ENCODE data around the gene STX1B.

Gene STX1B

DNA sequence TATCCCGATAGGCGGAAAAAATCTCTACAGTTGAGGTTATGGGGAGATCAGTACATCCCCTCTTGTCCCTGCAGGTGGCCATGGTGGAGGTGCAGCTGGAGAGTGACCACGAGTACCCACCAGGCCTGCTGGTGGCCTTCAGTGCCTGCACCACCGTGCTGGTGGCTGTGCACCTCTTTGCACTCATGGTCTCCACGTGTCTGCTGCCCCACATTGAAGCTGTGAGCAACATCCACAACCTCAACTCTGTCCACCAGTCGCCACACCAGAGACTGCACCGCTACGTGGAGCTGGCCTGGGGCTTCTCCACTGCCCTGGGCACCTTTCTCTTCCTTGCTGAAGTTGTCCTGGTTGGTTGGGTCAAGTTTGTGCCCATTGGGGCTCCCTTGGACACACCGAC, 57.3 kb downstream of the STX1B start:
- no peak for DNase-seq
- no peak for TF ChIP-seq GATA1 (IDR thresholded peaks at IDR 0.05; ENCODE audit: low read depth, low read length)
- no peak for TF ChIP-seq POLR2A (IDR thresholded peaks at IDR 0.05; ENCODE audit: low read length)

DNA sequence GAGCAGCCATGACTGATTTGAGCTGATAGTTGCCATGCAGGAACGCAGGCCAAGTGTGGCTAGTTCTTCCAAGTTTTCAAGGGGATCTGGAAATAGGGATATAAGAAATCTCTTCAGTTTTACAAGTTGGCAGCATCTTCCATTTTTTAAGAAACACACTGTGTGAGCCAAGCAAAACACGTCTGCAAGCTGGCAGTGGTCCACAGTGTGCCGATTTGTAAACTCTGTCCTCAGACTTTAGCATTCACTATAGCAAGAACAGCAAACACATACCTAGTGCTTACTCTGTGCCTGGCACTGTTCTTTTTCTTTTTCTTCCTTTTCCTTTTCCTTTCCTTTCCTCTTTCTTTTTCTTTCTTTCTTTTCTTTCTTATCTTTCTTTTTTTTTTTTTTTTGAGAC, 58.7 kb downstream of the STX1B start:
- no peak for TF ChIP-seq POLR2A (IDR thresholded peaks at IDR 0.05; ENCODE audit: low read length)
- no peak for TF ChIP-seq GATA1 (IDR thresholded peaks at IDR 0.05; ENCODE audit: low read depth, low read length)
- DNase-seq = no peak

DNA sequence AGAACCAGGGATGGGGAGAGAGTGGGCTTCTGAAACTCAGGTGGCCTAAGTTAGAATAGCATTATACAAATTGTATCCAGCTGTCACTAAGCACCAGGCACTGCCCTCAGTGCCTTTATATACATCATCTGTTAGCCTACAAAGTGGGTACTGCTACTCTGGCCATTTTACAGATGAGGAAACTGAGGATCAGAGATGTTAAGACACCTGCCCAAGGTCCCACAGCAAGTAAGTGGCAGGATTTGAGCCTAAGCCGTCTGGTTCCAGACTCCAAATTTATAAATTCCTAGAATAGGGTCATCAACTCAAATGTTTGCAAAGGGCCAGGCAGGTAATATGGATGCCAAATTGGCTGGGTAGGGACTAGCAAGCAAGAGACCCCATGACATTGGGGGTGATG, 59.2 kb downstream of the STX1B start:
- TF ChIP-seq GATA1 (IDR thresholded peaks at IDR 0.05; ENCODE audit: low read depth, low read length) = no peak
- no peak for TF ChIP-seq POLR2A (IDR thresholded peaks at IDR 0.05; ENCODE audit: low read length)
- no peak for DNase-seq

DNA sequence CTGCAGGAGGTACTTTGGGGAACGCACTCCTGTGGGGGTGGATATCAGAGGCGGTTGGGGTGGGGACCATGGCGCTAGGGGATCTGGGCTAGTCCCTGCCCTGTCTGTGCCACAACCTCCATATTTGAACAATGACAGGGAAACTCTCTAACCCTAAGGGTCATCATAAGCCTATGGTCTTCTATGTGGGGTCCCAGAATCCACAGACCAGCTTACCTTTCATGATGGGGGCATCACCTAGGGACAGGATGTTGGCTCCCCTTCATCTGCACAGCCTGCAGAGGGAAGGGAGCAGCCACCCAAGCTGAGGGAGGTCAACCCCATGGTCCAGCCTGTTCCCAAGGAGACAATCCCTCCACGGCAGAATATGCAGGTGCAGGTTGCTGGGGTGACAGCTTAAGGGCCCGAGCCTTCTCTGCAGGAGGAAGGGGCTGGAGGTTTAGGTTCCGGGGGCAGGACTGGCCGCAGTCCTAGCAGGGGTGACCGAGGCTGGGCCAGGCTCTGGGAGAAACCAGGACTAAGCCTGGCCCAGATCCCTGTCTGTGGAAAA, 59.8 kb downstream of the STX1B start:
- no peak for TF ChIP-seq POLR2A (IDR thresholded peaks at IDR 0.05; ENCODE audit: low read length)
- no peak for TF ChIP-seq GATA1 (IDR thresholded peaks at IDR 0.05; ENCODE audit: low read depth, low read length)
- no peak for DNase-seq

DNA sequence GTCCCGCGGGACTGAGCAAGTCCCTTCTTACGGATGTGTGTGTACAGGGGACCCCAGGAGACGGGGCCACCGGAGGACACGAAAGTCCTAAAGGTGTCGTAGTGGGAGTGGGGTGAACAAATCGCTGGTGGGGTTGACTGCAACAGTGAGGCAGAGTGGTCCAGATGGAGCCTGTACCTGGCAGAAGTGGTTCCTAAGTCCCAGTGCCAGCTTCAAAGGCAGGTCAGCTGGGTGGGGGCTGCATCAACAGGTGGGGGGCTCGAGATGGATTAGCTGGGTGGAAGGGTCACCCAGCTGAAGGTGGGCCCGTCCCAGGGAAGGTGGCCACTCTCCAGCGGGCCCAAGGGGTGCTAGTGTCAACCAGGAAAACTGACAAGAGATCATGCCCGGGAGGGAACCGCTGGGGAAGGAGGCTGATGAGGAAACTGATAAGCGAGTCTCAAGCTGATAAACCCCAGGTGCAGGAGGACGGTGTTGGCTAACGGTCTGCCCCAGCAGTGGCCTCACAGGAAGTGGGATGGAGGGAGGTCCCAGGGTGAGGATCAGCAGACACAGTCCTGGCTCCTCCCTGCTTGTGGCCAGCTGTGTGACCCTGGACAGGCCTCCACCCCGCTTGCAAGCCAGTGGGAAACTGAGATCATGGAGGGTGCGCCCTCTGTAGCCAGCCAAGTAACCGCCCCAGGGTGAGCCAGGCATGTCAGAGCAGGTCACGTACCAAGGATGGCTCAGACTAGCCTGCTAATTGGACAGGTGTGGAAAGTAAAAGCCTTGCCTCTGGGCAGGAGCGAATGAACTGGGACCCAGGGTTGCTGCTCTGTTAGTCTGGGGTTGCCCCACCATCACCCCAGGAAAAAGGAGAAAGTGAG, 60.6 kb downstream of the STX1B start:
- TF ChIP-seq POLR2A (IDR thresholded peaks at IDR 0.05; ENCODE audit: low read length) (peak; percentile 99), GATA1 (IDR thresholded peaks at IDR 0.05; ENCODE audit: low read depth, low read length) (no peak)
- peak; percentile 92 to 93 for DNase-seq

DNA sequence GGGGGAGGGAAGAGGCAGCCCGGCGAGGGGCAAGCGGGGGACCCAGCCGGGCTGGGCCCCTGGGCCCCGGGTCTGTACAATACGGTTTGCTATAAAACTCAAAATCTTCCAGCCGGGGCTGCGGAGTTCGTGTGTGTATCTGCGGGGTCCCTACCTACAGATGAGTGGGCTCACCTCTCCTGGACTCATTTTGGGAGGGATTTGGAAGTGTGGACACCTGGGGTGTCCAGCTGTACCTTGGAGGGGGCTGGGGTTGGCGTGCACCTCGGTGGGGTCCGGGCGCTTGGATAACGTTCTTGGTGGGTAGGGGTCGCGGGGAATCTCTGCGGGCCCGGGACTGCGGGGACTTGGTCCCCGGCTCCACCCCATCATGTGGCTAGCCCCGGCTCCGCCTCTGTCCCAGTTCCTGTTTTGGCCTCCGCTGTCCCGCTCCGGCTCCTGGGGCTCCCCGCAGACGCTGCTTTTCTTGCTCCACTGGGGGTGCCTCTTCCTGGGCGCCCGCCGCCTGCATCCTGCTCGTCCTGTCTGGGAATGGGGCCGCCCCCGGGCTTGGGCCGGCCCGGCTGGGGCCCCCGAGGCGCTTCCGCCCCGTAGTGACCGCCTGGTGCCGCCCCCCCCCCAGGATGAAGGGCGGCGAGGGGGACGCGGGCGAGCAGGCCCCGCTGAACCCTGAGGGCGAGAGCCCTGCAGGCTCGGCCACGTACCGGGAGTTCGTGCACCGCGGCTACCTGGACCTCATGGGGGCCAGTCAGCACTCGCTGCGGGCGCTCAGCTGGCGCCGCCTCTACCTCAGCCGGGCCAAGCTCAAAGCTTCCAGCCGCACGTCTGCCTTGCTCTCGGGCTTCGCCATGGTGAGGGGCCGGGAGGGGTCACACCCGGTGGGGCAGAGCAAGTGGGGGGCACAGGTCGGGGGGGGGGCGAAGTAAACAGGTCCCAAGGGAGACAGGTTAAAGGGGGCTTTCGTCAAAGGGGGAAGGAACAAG, 61.5 kb downstream of the STX1B start, which contains the start of gene ORAI3:
Gene ORAI3 (plus strand): TSS at position 402 of the 983 bp plus-strand sequence. CDS start 222 bp downstream, at position 624.
- DNase-seq = peak in 1 of 2 experiments; percentile 70
- TF ChIP-seq POLR2A (IDR thresholded peaks at IDR 0.05; ENCODE audit: low read length) (peak; percentile 52), GATA1 (IDR thresholded peaks at IDR 0.05; ENCODE audit: low read depth, low read length) (no peak)

DNA sequence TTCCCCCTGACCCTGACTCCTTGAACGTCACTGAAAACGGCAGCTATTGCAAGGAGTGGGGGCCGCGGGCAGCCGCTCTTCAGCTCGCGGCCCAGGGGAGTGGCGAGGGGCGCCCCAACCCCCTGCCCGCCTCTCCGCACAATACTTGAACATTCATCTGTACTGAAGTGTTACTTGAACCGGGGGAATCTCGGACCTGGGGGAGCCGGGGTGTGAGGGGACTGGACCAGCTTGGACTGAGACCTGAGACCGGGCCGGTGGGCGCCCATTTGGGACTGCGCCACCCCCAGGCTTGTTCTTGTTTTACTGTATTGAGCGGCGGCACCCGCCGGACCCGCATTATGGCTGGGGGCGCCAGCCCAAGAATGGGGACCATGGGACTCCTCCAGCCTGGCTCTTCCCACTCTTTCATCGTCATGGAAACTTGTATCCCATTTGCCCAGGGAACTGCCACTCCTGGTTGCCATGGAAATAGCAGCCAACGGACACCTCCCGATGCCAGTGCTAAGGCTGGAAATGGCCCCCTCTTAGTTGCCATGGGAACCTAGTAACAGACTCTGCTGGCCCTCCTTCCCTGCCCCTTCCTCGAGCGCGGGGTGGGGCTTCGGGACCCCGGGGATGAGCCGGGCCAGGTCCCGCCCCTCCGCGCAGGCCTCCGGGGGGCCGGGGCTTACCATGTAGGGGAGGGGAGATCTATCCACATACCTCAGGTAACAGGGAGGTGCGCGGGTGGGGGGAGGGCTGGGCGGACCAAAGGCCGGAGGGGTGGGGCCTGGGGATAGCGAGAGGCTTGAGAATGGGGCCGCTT, 62.4 kb downstream of the STX1B start:
- TF ChIP-seq GATA1 (IDR thresholded peaks at IDR 0.05; ENCODE audit: low read depth, low read length) = no peak
- TF ChIP-seq POLR2A (IDR thresholded peaks at IDR 0.05; ENCODE audit: low read length) = no peak
- DNase-seq = peak; percentile 63 to 73

DNA sequence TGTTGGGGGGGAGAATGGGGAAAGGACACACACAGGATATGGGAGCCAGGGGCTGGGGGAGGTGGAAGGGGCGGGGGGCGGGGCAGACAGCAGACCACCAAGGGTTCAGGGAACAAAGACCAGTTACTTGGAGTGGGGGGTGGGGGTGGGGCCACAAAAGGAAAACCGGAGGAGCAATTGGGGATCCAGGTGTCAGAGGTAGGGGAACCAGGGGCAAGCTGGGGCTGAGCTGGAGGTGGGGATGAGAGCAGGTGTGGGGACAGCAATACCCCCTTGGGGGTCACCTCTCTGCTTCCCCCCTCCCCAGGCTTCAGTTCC, 62.9 kb downstream of the STX1B start:
- no peak for DNase-seq
- TF ChIP-seq GATA1 (IDR thresholded peaks at IDR 0.05; ENCODE audit: low read depth, low read length) (no peak), POLR2A (IDR thresholded peaks at IDR 0.05; ENCODE audit: low read length) (no peak)

DNA sequence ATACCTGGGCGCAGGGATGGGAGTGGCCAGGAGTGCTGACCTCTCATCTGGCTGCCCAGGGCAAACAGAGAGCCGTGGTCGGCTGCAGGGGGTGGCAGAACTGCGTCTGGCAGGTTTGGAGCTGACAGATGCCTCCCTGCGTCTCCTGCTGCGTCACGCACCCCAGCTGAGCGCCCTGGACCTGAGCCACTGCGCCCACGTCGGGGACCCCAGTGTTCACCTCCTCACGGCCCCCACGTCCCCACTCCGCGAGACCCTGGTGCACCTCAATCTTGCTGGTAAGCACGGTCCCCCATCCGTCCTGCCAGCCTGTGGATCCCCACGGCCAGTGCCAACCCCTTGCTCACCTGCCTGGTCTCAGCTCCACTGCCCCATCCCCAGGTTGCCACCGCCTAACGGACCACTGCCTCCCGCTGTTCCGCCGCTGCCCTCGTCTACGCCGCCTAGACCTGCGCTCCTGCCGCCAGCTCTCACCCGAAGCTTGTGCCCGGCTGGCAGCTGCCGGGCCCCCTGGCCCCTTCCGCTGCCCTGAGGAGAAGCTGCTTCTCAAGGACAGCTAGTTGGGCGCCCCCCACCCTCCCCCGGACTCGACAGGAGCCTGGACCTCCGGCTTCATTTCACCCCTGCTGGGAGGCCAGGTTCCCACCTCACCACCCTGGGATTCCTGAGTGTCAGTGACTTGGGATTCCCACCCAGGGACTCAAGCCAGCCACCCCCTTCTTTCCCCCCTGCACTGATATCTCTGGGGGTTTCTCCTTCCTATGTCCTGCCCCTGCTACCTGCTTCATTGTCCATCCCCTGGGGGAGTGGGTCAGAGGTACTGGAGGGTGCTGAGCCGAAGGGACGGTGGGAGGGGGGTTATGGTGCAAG, 63.5 kb downstream of the STX1B start:
- no peak for DNase-seq
- TF ChIP-seq GATA1 (IDR thresholded peaks at IDR 0.05; ENCODE audit: low read depth, low read length) (no peak), POLR2A (IDR thresholded peaks at IDR 0.05; ENCODE audit: low read length) (no peak)

DNA sequence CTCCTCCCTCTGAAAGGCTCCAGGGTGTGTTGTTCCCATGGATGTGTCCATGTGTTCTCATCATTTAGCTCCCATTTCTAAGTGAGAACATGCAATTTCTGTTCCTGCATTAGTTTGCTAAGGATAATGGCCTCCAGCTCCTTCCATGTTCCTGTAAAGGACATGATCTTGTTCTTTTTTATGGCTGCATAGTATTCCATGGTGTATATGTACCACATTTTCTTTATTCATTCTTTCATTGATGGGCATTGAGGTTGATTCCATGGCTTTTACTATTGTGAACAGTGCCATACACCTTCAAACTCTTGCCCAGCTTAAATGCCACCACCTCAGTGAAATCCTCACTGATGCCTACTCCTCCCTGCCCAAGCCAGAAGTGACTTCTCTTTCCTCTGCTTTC, 66.1 kb downstream of the STX1B start:
- no peak for DNase-seq

DNA sequence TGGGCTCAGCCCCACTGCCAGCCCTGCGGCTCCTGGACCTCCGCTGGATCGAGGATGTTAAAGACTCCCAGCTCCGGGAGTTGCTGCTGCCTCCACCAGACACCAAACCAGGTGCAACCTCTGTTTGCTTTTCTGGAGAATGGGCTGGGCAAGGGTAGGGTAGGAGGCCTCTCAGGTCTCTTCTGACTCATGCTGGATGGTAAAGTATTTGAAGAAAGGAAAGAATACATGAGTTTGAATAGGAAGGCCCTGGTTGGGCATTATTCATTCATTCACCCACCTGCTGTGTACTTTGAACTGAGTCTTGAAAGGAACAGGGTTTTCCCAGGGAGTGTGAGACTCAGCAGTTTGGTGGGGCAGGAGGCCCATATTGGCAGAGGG, 68.0 kb downstream of the STX1B start:
- no peak for DNase-seq
- TF ChIP-seq POLR2A (IDR thresholded peaks at IDR 0.05; ENCODE audit: low read length) (no peak), GATA1 (IDR thresholded peaks at IDR 0.05; ENCODE audit: low read depth, low read length) (no peak)

More for the DNA sequence above, 66.1 kb downstream of the STX1B start:
- TF ChIP-seq POLR2A (IDR thresholded peaks at IDR 0.05; ENCODE audit: low read length) (no peak), GATA1 (IDR thresholded peaks at IDR 0.05; ENCODE audit: low read depth, low read length) (no peak)
